Calu3 (cell line): ENCODE results near the gene ASTN2. TPM values are rescaled to one million over a fixed set of nuclear protein-coding genes. Genes with fewer than 3 reads are reported as not detected.

Source experiments
- BruUV-seq: library from RNA; stranded (reverse); fragments of 400-500 nt; replicated peaks from 2 replicates; lab custom pipeline; 2021; lab: Mats Ljungman, UMichigan
- CTCF ChIA-PET: fragments of 300-600 bp; sonication (Branson Sonifier 250); formaldehyde crosslinking; loops from one replicate; lab custom pipeline; 2022; ENCODE audit warnings: antibody characterized with exemption; lab: Charles Lee
- DNase-seq: peaks from one replicate; pipeline ENCODE4 v3.0.0; 2022
- H3K27ac Mint-ChIP-seq: one replicate; pipeline ENCODE4 v1.8.0; 2022; ENCODE audit warnings: mixed read lengths; ENCODE audit not compliant: unreplicated experiment
- H3K27me3 Mint-ChIP-seq: one replicate; pipeline ENCODE4 v1.8.0; 2022; ENCODE audit warnings: mixed read lengths; ENCODE audit not compliant: unreplicated experiment
- H3K36me3 Mint-ChIP-seq: one replicate; pipeline ENCODE4 v1.8.0; 2022; ENCODE audit warnings: mild to moderate bottlenecking, moderate library complexity, mixed read lengths; ENCODE audit not compliant: insufficient read depth, unreplicated experiment
- H3K4me1 Mint-ChIP-seq: one replicate; pipeline ENCODE4 v1.8.0; 2022; ENCODE audit warnings: mild to moderate bottlenecking, low read depth, mixed read lengths; ENCODE audit not compliant: unreplicated experiment
- H3K4me3 Mint-ChIP-seq: one replicate; pipeline ENCODE4 v1.8.0; 2022; ENCODE audit warnings: mild to moderate bottlenecking, low read depth, moderate library complexity, mixed read lengths; ENCODE audit not compliant: unreplicated experiment
- H3K9me3 Mint-ChIP-seq: one replicate; pipeline ENCODE4 v1.8.0; 2022; ENCODE audit warnings: low read depth, mixed read lengths; ENCODE audit not compliant: unreplicated experiment
- intact Hi-C: fragments of 100-400 bp; cut with micrococcal nuclease; formaldehyde crosslinking; loops from one replicate; pipeline ENCODE4 v1.10.0; 2022; ENCODE audit not compliant: unreplicated experiment
- total RNA-seq: library from RNA; stranded (reverse); gene quantifications from 2 replicates; pipeline ENCODE4 v1.2.3, GENCODE V29; 2022
- TF ChIP-seq, protein P1 (sequence below): fragments of 200-600 bp; IDR thresholded peaks from one replicate; pipeline ENCODE4 v1.8.0; 2022; ENCODE audit warnings: antibody characterized with exemption; ENCODE audit not compliant: unreplicated experiment

Gene ASTN2
- total RNA-seq, 1 experiment from 2014 or later: 1.7 TPM

DNA sequence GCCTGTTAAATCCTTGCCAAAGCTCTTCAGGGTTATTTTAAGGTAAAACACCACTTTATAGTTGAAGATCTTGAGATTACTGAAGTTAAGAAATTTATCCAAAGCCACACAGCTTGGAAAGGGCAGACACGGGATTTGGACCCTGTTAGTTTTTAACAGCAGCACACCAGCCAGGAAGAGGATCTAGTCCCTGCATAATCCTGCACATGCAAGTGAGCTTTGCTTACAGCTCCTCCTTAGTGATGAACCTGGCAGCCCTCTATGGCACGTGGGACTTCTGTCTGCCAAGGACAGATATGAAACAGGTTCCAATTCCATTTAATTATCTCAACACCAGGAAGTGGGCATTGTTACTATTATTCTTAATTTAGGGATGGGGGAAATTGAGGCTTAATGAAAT is 619.0 kb downstream of the ASTN2 start:
- Mint-ChIP-seq H3K4me3 (no peak overlapping the region), H3K4me1 (no peaks in the 10 kb centered on the region), H3K36me3 (no peaks in the 10 kb centered on the region), H3K27ac (no peak overlapping the region), H3K27me3 (peaks cover 14% of the 10 kb centered on the region), H3K9me3 (peaks cover 4% of the 10 kb centered on the region)
- intact Hi-C loops: no loop called here
- no peak for DNase-seq
- TF ChIP-seq, protein P1, sequence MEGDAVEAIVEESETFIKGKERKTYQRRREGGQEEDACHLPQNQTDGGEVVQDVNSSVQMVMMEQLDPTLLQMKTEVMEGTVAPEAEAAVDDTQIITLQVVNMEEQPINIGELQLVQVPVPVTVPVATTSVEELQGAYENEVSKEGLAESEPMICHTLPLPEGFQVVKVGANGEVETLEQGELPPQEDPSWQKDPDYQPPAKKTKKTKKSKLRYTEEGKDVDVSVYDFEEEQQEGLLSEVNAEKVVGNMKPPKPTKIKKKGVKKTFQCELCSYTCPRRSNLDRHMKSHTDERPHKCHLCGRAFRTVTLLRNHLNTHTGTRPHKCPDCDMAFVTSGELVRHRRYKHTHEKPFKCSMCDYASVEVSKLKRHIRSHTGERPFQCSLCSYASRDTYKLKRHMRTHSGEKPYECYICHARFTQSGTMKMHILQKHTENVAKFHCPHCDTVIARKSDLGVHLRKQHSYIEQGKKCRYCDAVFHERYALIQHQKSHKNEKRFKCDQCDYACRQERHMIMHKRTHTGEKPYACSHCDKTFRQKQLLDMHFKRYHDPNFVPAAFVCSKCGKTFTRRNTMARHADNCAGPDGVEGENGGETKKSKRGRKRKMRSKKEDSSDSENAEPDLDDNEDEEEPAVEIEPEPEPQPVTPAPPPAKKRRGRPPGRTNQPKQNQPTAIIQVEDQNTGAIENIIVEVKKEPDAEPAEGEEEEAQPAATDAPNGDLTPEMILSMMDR: no peak
- CTCF ChIA-PET: no interaction called here
- BruUV-seq: no TSS peak

- BruUV-seq: no TSS peak
- Mint-ChIP-seq H3K4me3 (no peak overlapping the region), H3K4me1 (no peaks in the 10 kb centered on the region), H3K36me3 (no peaks in the 10 kb centered on the region), H3K9me3 (peaks cover 2% of the 10 kb centered on the region), H3K27me3 (no peaks in the 10 kb centered on the region), H3K27ac (no peak overlapping the region)
- CTCF ChIA-PET: interaction anchor here (0.7 kb wide), 1 partner anchor 11 kb away, joined by 3 read pairs; no protein-coding TSS in a partner anchor
- intact Hi-C loops: no loop called here
- DNase-seq: no peak
- TF ChIP-seq, protein P1: no peak
Observed at GRCh38 chr9:116792271-116792670, 622.6 kb downstream of the ASTN2 start.

GRCh38 chr9:116791326-116791725 is 623.5 kb downstream of the ASTN2 start:
- no TSS peak for BruUV-seq
- no peak overlapping the region for H3K27ac Mint-ChIP-seq
- H3K9me3 Mint-ChIP-seq: peaks cover 2% of the 10 kb centered on the region
- no peaks in the 10 kb centered on the region for H3K36me3 Mint-ChIP-seq
- CTCF ChIA-PET: no interaction called here
- TF ChIP-seq, protein P1: no peak
- H3K4me3 Mint-ChIP-seq: no peak overlapping the region
- H3K27me3 Mint-ChIP-seq: peaks cover under 1% of the 10 kb centered on the region
- intact Hi-C loops: no loop called here
- H3K4me1 Mint-ChIP-seq: no peaks in the 10 kb centered on the region
- DNase-seq: no peak

DNA sequence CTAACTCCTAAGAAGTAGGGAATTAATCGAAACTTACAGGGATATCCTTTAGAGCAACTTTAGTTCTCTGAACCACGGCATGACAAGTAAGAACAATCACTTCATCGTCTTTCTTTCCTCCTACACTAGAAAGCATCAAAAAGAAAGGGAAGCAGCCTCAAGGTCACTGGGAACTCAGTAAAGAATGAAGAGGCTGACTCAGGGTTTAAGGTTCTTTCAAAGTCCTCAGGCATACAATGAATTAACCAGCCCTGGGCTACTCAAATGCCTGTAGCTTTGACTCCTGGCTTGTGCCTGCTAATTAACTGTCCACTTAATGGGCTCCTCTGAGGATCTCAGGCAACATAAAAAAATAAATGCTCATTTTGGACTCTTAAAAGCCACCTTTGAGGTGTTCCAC is 625.8 kb downstream of the ASTN2 start:
- DNase-seq: no peak
- TF ChIP-seq, protein P1: no peak
- intact Hi-C loops: no loop called here
- no peaks in the 10 kb centered on the region for H3K36me3 Mint-ChIP-seq
- no peak overlapping the region for H3K27ac Mint-ChIP-seq
- no peak overlapping the region for H3K4me3 Mint-ChIP-seq
- no peaks in the 10 kb centered on the region for H3K4me1 Mint-ChIP-seq
- H3K9me3 Mint-ChIP-seq: peaks cover 2% of the 10 kb centered on the region
- H3K27me3 Mint-ChIP-seq: peaks cover 15% of the 10 kb centered on the region
- no TSS peak for BruUV-seq
- CTCF ChIA-PET: no interaction called here
